ENCODE measurements around the gene CMIP.

CMIP gene

GRCh38 chr16:81688182-81688581 is 243.6 kb downstream of the CMIP start:
- no peak for TF ChIP-seq YY1 (IDR thresholded peaks at IDR 0.05; ENCODE audit: low read depth)

GRCh38 chr16:81692021-81692420 is 247.4 kb downstream of the CMIP start:
- TF ChIP-seq REST (IDR thresholded peaks at IDR 0.05; ENCODE audit: low read depth) (no peak), MAX (IDR thresholded peaks at IDR 0.05) (no peak), USF1 (IDR thresholded peaks at IDR 0.05) (no peak)

GRCh38 chr16:81692571-81692970 is 248.0 kb downstream of the CMIP start:
- TF ChIP-seq REST (IDR thresholded peaks at IDR 0.05; ENCODE audit: low read depth) (no peak), TEAD4 (IDR thresholded peaks at IDR 0.05) (no peak), NFIC (IDR thresholded peaks at IDR 0.05) (no peak), FOXM1 (IDR thresholded peaks at IDR 0.05; ENCODE audit: borderline replicate concordance, low read depth) (no peak), CREB1 (IDR thresholded peaks at IDR 0.05; ENCODE audit: low read depth) (no peak), TCF12 (IDR thresholded peaks at IDR 0.05; ENCODE audit: low read depth) (no peak), YY1 (IDR thresholded peaks at IDR 0.05; ENCODE audit: low read depth) (no peak)

GRCh38 chr16:81693041-81693743 is 248.6 kb downstream of the CMIP start:
- TF ChIP-seq ZBTB7A (IDR thresholded peaks at IDR 0.05; ENCODE audit: low read depth) = no peak
- no peak for TF ChIP-seq CREB1 (IDR thresholded peaks at IDR 0.05; ENCODE audit: low read depth)
- TF ChIP-seq YY1 (IDR thresholded peaks at IDR 0.05; ENCODE audit: low read depth) = no peak
- TF ChIP-seq MAX (IDR thresholded peaks at IDR 0.05) = no peak
- no peak for TF ChIP-seq EGR1 (IDR thresholded peaks at IDR 0.05)
- no peak for TF ChIP-seq NFIC (IDR thresholded peaks at IDR 0.05)
- TF ChIP-seq REST (IDR thresholded peaks at IDR 0.05; ENCODE audit: low read depth) = no peak
- TF ChIP-seq CEBPB (IDR thresholded peaks at IDR 0.05) = no peak
- no peak for TF ChIP-seq TEAD4 (IDR thresholded peaks at IDR 0.05)
- no peak for TF ChIP-seq TAF1 (IDR thresholded peaks at IDR 0.05; ENCODE audit: low read depth)
- TF ChIP-seq TCF12 (IDR thresholded peaks at IDR 0.05; ENCODE audit: low read depth) = no peak
- no peak for TF ChIP-seq USF1 (IDR thresholded peaks at IDR 0.05)
- TF ChIP-seq EP300 (IDR thresholded peaks at IDR 0.05; ENCODE audit: borderline replicate concordance) = no peak
- TF ChIP-seq RAD21 (IDR thresholded peaks at IDR 0.05; ENCODE audit: low read depth) = no peak
- TF ChIP-seq FOXM1 (IDR thresholded peaks at IDR 0.05; ENCODE audit: borderline replicate concordance, low read depth) = no peak

GRCh38 chr16:81693744-81694303 is 249.2 kb downstream of the CMIP start:
- TF ChIP-seq TCF12 (IDR thresholded peaks at IDR 0.05; ENCODE audit: low read depth) (no peak), REST (IDR thresholded peaks at IDR 0.05; ENCODE audit: low read depth) (no peak), USF1 (IDR thresholded peaks at IDR 0.05) (no peak), FOXM1 (IDR thresholded peaks at IDR 0.05; ENCODE audit: borderline replicate concordance, low read depth) (no peak), EGR1 (IDR thresholded peaks at IDR 0.05) (no peak), TAF1 (IDR thresholded peaks at IDR 0.05; ENCODE audit: low read depth) (no peak), CREB1 (IDR thresholded peaks at IDR 0.05; ENCODE audit: low read depth) (no peak), CEBPB (IDR thresholded peaks at IDR 0.05) (no peak), EP300 (IDR thresholded peaks at IDR 0.05; ENCODE audit: borderline replicate concordance) (no peak), NFIC (IDR thresholded peaks at IDR 0.05) (no peak), ZBTB7A (IDR thresholded peaks at IDR 0.05; ENCODE audit: low read depth) (no peak), TEAD4 (IDR thresholded peaks at IDR 0.05) (no peak), MAX (IDR thresholded peaks at IDR 0.05) (no peak), YY1 (IDR thresholded peaks at IDR 0.05; ENCODE audit: low read depth) (no peak), RAD21 (IDR thresholded peaks at IDR 0.05; ENCODE audit: low read depth) (no peak)
